ENCODE data around the gene PLXNA2. TPM values are rescaled to one million over a fixed set of nuclear protein-coding genes. Genes with fewer than 3 reads are reported as not detected.

Gene PLXNA2
- total and polyA plus RNA-seq, 2 donors (not counting 3 experiments of a cell fraction or from before 2014, with no cell fraction given), result 42.6 to 229 TPM

DNA sequence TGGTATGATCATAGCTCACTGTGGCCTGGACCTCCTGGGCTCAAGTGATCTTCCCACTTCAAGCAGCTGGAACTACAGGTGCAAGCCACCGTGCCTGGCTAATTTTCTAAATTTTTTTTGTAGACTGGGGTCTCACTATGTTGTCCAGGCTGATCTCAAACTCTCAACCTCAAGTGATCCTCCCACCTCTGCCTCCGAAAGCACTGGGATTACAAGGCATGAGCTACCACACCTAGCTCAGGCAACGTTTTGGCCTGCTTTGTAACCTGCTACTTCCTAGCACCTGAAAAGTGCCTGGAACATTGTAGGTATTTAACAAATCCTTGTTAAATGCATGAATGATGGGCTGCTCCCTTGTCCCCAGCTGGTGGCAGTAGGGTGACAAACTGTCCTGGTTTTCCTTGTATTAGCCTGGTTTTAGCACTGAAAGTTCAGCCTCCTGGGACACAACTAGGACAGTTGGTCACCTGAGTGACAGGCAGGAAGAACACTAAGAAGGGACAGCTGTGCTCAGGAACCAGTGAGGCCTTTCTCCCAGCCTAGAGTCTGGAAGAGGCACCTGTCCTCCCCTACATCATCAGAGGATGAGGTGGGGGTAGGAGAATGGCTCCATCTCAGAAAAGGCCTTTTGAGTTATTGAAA is 244.8 kb downstream of the PLXNA2 start:
- BruUV-seq (replicated peaks), result no TSS peak
- H3K4me3 ChIP-seq (replicated peaks in 1 of 3; ENCODE audit: insufficient read depth in 1 of 3, low read depth in 1 of 3, low read length in 3 of 3), result no peak overlapping the region
- FAIRE-seq (no peak), DNase-seq (ENCODE audit: low read depth, low spot score) (no peak)
- no peak overlapping the region for H2AFZ ChIP-seq (ENCODE audit: low read depth, low read length)
- H3K4me2 ChIP-seq (ENCODE audit: insufficient read depth, low read length), result no peak overlapping the region
- H3K79me2 ChIP-seq (ENCODE audit: control insufficient read depth, insufficient read depth, low read length), result no peaks in the 10 kb centered on the region
- no peaks in the 10 kb centered on the region for H3K4me1 ChIP-seq (ENCODE audit: control insufficient read depth, extremely low read depth, insufficient read depth, low read length)
- POLR2A ChIA-PET, result no interaction called here
- H3K9me1 ChIP-seq (replicated peaks; ENCODE audit: control insufficient read depth, extremely low read depth, insufficient read depth, low read length), result no peaks in the 10 kb centered on the region
- no peak overlapping the region for H3K27ac ChIP-seq (ENCODE audit: insufficient read depth, low read depth, low read length)
- dilution Hi-C loops (cut with MboI; ENCODE audit: extremely low pct_ligation_motif_present, low sequenced_read_pairs) (no loop called here), intact Hi-C loops (cut with micrococcal nuclease) (no loop called here)
- peaks cover 15 to 24% of the 10 kb centered on the region in 2 experiments for H3K27me3 ChIP-seq (ENCODE audit: control insufficient read depth in 2 of 2, insufficient read depth in 2 of 2, low read length in 2 of 2)
- H4K20me1 ChIP-seq (replicated peaks; ENCODE audit: control insufficient read depth, extremely low read depth, insufficient read depth, low read length), result no peaks in the 10 kb centered on the region
- no peak overlapping the region for H3K9ac ChIP-seq (replicated peaks; ENCODE audit: extremely low read depth, insufficient read depth, low read length)
- no peak for TF ChIP-seq GATA2 (IDR thresholded peaks at IDR 0.05; ENCODE audit: insufficient read depth, insufficient read length, low read depth, low read length)
- TF ChIP-seq, protein P1, sequence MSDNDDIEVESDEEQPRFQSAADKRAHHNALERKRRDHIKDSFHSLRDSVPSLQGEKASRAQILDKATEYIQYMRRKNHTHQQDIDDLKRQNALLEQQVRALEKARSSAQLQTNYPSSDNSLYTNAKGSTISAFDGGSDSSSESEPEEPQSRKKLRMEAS (IDR thresholded peaks at IDR 0.05; ENCODE audit: insufficient read depth, insufficient read length), result no peak
- TF ChIP-seq POLR2A (IDR thresholded peaks at IDR 0.05; ENCODE audit: low read depth, low read length), result no peak
- TF ChIP-seq, protein P2, sequence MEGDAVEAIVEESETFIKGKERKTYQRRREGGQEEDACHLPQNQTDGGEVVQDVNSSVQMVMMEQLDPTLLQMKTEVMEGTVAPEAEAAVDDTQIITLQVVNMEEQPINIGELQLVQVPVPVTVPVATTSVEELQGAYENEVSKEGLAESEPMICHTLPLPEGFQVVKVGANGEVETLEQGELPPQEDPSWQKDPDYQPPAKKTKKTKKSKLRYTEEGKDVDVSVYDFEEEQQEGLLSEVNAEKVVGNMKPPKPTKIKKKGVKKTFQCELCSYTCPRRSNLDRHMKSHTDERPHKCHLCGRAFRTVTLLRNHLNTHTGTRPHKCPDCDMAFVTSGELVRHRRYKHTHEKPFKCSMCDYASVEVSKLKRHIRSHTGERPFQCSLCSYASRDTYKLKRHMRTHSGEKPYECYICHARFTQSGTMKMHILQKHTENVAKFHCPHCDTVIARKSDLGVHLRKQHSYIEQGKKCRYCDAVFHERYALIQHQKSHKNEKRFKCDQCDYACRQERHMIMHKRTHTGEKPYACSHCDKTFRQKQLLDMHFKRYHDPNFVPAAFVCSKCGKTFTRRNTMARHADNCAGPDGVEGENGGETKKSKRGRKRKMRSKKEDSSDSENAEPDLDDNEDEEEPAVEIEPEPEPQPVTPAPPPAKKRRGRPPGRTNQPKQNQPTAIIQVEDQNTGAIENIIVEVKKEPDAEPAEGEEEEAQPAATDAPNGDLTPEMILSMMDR (IDR thresholded peaks at IDR 0.05; ENCODE audit: extremely low read depth in 1 of 2, insufficient read depth in 1 of 2, low read depth in 1 of 2, low read length in 2 of 2), result no peak
- TF ChIP-seq FOS (IDR thresholded peaks at IDR 0.05; ENCODE audit: borderline replicate concordance, insufficient read depth, low read length), result no peak
- no peak for TF ChIP-seq MYC (IDR thresholded peaks at IDR 0.05; ENCODE audit: low read depth, low read length)
- TF ChIP-seq JUN (IDR thresholded peaks at IDR 0.05; ENCODE audit: borderline replicate concordance, insufficient read depth, insufficient read length, low read depth), result no peak
- TF ChIP-seq POLR2AphosphoS5 (IDR thresholded peaks at IDR 0.05; ENCODE audit: insufficient read depth, low read depth, low read length), result no peak
- TF ChIP-seq EZH2 (IDR thresholded peaks at IDR 0.05; ENCODE audit: borderline replicate concordance, low read depth, low read length, severe bottlenecking), result no peak
- no peaks in the 10 kb centered on the region for H3K9me3 ChIP-seq (replicated peaks; ENCODE audit: control insufficient read depth, insufficient read depth, low read length)
- CTCF ChIA-PET, result interaction anchor here (0.6 to 3.6 kb wide), 12 partner anchors 8 to 246 kb away, joined by 3 to 139 read pairs (median 5); no protein-coding TSS in a partner anchor
- no peaks in the 10 kb centered on the region for H3K36me3 ChIP-seq (ENCODE audit: control insufficient read depth in 2 of 2, extremely low read depth in 1 of 2, insufficient read depth in 2 of 2, low read length in 2 of 2)
